Measurements from ENCODE around the gene MAJIN. TPM values are rescaled to one million over a fixed set of nuclear protein-coding genes. Genes with fewer than 3 reads are reported as not detected.

Gene MAJIN
- polyA plus RNA-seq, 2 donors = not detected

DNA sequence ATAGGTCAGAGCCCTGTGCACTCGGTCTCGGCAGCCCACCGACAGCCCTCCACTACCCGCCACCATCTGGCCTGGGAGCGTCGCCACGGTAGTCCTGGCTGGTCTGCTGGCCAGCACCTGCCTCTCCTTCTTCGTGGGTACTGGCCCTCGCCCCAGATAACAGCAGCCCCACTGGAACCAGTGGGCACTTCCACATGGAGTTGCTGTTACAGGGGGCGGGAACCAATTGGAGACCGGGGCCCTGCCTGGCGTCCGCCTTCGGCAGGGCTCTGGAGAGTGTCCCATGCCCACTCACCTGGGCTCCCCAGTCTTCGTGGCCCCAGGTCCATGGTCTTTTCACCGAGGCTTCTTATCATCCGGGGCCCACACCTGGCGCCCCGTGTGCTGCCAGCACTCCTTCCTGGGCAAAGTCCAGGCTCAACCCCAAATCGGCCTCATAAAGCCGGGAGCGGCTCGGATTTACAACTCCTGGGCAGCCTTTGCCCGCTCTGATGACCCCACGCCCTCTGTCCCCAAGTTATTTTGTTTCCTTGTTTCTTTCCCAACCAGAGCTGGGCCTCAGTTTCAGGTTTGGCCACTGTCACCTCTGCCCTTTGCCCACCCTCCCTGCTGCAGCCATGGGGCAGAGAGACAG, 80.6 kb downstream of the MAJIN start:
- H3K9me3 ChIP-seq (ENCODE audit: control insufficient read depth in 2 of 2, insufficient read depth in 1 of 2, low read depth in 1 of 2, low read length in 1 of 2) = no peaks in the 10 kb centered on the region
- 65 to 88% methylated on average over 25 of the region's 25 CpGs for WGBS, 2 donors
- no peak overlapping the region for H3K27ac ChIP-seq (ENCODE audit: low read depth in 2 of 2, low read length in 1 of 2)
- H3K4me1 ChIP-seq (ENCODE audit: control insufficient read depth in 2 of 2, insufficient read depth in 2 of 2, low read length in 1 of 2) = peaks cover 0 to 4% of the 10 kb centered on the region in 2 donors
- no peaks in the 10 kb centered on the region for H3K27me3 ChIP-seq (ENCODE audit: control insufficient read depth in 1 of 2, insufficient read depth in 2 of 2, low read length in 2 of 2)
- H3K36me3 ChIP-seq (ENCODE audit: control insufficient read depth in 2 of 2, insufficient read depth in 2 of 2, low read length in 1 of 2) = peaks cover 0 to 18% of the 10 kb centered on the region in 2 donors
- no peak overlapping the region for H3K4me3 ChIP-seq (ENCODE audit: low read depth in 1 of 2, low read length in 2 of 2)

DNA sequence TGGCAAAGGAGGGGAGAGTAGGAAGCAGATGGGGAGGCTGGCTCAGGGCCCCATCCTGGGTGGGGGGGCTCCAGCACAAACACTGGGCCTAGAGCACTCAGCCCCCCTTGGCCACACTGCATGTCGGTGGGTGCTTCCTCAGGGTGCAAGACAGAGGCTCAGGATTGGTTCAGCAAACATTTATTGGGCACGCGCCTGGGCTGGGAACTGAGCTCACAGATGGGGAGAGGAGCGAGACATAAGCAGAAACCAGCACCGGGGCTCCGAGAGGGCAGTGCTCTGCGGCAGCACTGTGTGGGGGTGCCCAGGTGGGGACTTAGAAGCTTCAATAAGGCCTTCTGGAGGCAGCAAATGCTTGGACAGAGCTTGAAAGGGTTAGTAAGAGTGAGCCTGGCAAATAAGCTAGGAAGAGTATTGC, 81.4 kb downstream of the MAJIN start:
- Histone ChIP-seq H3K36me3 (ENCODE audit: control insufficient read depth in 2 of 2, insufficient read depth in 2 of 2, low read length in 1 of 2) (peaks cover 0 to 10% of the 10 kb centered on the region in 2 donors), H3K27ac (ENCODE audit: low read depth in 2 of 2, low read length in 1 of 2) (no peak overlapping the region), H3K4me3 (ENCODE audit: low read depth in 1 of 2, low read length in 2 of 2) (no peak overlapping the region), H3K27me3 (ENCODE audit: control insufficient read depth in 1 of 2, insufficient read depth in 2 of 2, low read length in 2 of 2) (no peaks in the 10 kb centered on the region), H3K4me1 (ENCODE audit: control insufficient read depth in 2 of 2, insufficient read depth in 2 of 2, low read length in 1 of 2) (peaks cover 0 to 4% of the 10 kb centered on the region in 2 donors), H3K9me3 (ENCODE audit: control insufficient read depth in 2 of 2, insufficient read depth in 1 of 2, low read depth in 1 of 2, low read length in 1 of 2) (no peaks in the 10 kb centered on the region)
- 86 to 87% methylated on average over 7 of the region's 7 CpGs for WGBS, 2 donors

DNA sequence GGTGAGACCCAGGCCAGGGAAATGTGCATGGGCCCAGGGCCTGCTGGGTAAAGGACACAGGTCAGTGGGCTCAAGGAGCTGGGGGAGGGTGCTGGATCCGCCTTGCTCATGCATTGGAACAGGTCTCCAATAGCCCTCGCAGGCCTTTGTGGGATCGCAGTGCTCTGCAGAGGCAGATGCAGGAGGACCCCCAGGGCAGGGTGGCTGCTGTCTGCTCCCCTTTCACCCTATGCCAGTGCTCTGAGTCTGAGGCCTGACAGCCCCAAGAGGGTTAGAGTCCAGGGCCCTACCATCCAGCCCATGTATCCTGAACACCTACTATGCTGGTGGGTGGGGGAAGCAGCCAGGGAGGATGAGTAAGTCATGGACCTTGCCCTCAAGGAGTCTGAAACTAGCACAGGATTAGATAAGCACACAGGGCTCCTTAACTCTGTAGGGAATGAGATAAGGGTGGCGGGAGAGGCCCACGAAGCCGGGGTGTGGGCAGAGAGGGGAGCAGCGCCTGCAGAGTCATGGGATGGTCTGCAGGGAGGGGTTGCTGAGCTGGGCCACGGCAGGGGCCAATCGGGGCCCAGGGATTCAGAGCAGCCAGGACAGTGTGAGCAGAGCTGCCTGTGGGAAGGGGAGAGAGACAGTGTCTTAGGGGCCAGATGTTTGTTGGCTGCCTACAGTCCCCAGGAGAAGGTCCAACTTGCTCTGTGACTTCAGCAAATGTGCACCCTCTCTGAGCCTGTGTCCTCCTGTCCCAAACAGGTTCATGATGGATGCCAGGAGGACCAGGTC, 83.0 kb downstream of the MAJIN start:
- H3K27ac ChIP-seq (ENCODE audit: low read depth in 2 of 2, low read length in 1 of 2) = no peak overlapping the region
- whole genome bisulfite sequencing, 2 donors = 60 to 65% methylated on average over 9 of the region's 9 CpGs
- peaks cover 0 to 2% of the 10 kb centered on the region in 2 donors for H3K4me1 ChIP-seq (ENCODE audit: control insufficient read depth in 2 of 2, insufficient read depth in 2 of 2, low read length in 1 of 2)

DNA sequence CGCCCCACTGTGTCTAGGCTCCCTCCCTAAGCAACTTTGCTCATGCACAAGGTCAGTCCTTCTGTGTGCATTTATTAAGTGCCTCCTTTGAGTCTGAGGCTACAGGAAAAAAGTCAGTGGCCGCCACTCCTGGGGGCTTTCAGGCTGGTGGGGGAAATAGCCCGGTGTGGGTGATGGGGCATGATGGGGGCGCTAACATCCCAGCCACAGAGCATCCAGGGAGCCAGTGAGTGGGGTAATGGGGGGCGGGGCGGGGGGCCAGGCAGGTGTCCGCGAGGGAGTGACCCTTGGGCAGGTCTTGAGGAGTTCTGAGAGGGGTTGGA, 83.5 kb downstream of the MAJIN start:
- no peak overlapping the region for H3K4me3 ChIP-seq (ENCODE audit: low read depth in 1 of 2, low read length in 2 of 2)
- no peaks in the 10 kb centered on the region for H3K27me3 ChIP-seq (ENCODE audit: control insufficient read depth in 1 of 2, insufficient read depth in 2 of 2, low read length in 2 of 2)
- 62 to 72% methylated on average over 8 of the region's 8 CpGs for WGBS, 2 donors
- H3K4me1 ChIP-seq (ENCODE audit: control insufficient read depth in 2 of 2, insufficient read depth in 2 of 2, low read length in 1 of 2) = peaks cover 0 to 2% of the 10 kb centered on the region in 2 donors
- H3K9me3 ChIP-seq (ENCODE audit: control insufficient read depth in 2 of 2, insufficient read depth in 1 of 2, low read depth in 1 of 2, low read length in 1 of 2) = no peaks in the 10 kb centered on the region
- H3K36me3 ChIP-seq (ENCODE audit: control insufficient read depth in 2 of 2, insufficient read depth in 2 of 2, low read length in 1 of 2) = no peaks in the 10 kb centered on the region
- H3K27ac ChIP-seq (ENCODE audit: low read depth in 2 of 2, low read length in 1 of 2) = peak overlapping the region in 1 of 2 donors; percentile 69

More for the DNA sequence above, 83.0 kb downstream of the MAJIN start:
- Histone ChIP-seq H3K36me3 (ENCODE audit: control insufficient read depth in 2 of 2, insufficient read depth in 2 of 2, low read length in 1 of 2) (no peaks in the 10 kb centered on the region), H3K27me3 (ENCODE audit: control insufficient read depth in 1 of 2, insufficient read depth in 2 of 2, low read length in 2 of 2) (no peaks in the 10 kb centered on the region), H3K9me3 (ENCODE audit: control insufficient read depth in 2 of 2, insufficient read depth in 1 of 2, low read depth in 1 of 2, low read length in 1 of 2) (no peaks in the 10 kb centered on the region), H3K4me3 (ENCODE audit: low read depth in 1 of 2, low read length in 2 of 2) (no peak overlapping the region)

Other genes starting within 250 kb of the MAJIN start
- gene NRXN2, start 248.9 kb downstream of the MAJIN start, polyA plus RNA-seq = under 1 TPM; 0.24 to 0.44 TPM
- gene RASGRP2, start 228.0 kb downstream of the MAJIN start, polyA plus RNA-seq = 10 to 100 TPM in 1 of 2 donors, 1 to 10 TPM in 1; 7.9 to 13.0 TPM
- gene PYGM, start 212.1 kb downstream of the MAJIN start, polyA plus RNA-seq = 1 to 10 TPM; 1.2 to 1.7 TPM
- 10 to 100 TPM; 79.0 to 88.0 TPM for gene SF1, start 193.6 kb downstream of the MAJIN start, polyA plus RNA-seq
- 1 to 10 TPM; 4.7 to 7.5 TPM for gene MAP4K2, start 168.9 kb downstream of the MAJIN start, polyA plus RNA-seq
- gene MEN1, start 161.6 kb downstream of the MAJIN start, polyA plus RNA-seq = 10 to 100 TPM; 15.4 to 19.0 TPM
- 10 to 100 TPM; 17.5 to 30.7 TPM for gene CDC42BPG, start 127.5 kb downstream of the MAJIN start, polyA plus RNA-seq
- 10 to 100 TPM; 16.1 to 28.7 TPM for gene EHD1, start 93.5 kb downstream of the MAJIN start, polyA plus RNA-seq
- 10 to 100 TPM; 10.4 to 11.4 TPM for gene ATG2A, start 54.9 kb downstream of the MAJIN start, polyA plus RNA-seq
- 10 to 100 TPM in 1 of 2 donors, 1 to 10 TPM in 1; 6.6 to 11.0 TPM for gene PPP2R5B, start 47.4 kb downstream of the MAJIN start, polyA plus RNA-seq
- gene GPHA2, start 36.2 kb downstream of the MAJIN start, polyA plus RNA-seq = not detected
- under 1 TPM; 0.22 to 0.35 TPM for gene BATF2, start 24.9 kb upstream of the MAJIN start, polyA plus RNA-seq
- 10 to 100 TPM; 44.5 to 68.6 TPM for gene ARL2, start 42.1 kb upstream of the MAJIN start, polyA plus RNA-seq
- 10 to 100 TPM; 14.7 to 15.6 TPM for gene SNX15, start 55.3 kb upstream of the MAJIN start, polyA plus RNA-seq
- gene SAC3D1, start 69.1 kb upstream of the MAJIN start, polyA plus RNA-seq = 10 to 100 TPM in 1 of 2 donors, 1 to 10 TPM in 1; 6.2 to 12.1 TPM
- 1 to 10 TPM; 3.0 to 6.0 TPM for gene NAALADL1, start 86.4 kb upstream of the MAJIN start, polyA plus RNA-seq
- 1 to 10 TPM; 4.3 to 8.8 TPM for gene CDCA5, start 111.9 kb upstream of the MAJIN start, polyA plus RNA-seq
- 10 to 100 TPM; 30.6 to 30.9 TPM for gene ZFPL1, start 112.1 kb upstream of the MAJIN start, polyA plus RNA-seq
- gene VPS51, start 124.1 kb upstream of the MAJIN start, polyA plus RNA-seq = 10 to 100 TPM; 62.3 to 70.4 TPM
- 10 to 100 TPM; 48.3 to 68.3 TPM for gene TM7SF2, start 139.8 kb upstream of the MAJIN start, polyA plus RNA-seq
- 10 to 100 TPM; 12.4 to 13.3 TPM for gene ZNHIT2, start 145.6 kb upstream of the MAJIN start, polyA plus RNA-seq
- 100 to 1,000 TPM; 789 to 817 TPM for gene FAU, start 150.0 kb upstream of the MAJIN start, polyA plus RNA-seq
- 10 to 100 TPM; 18.9 to 44.3 TPM for gene MRPL49, start 150.2 kb upstream of the MAJIN start, polyA plus RNA-seq
- gene SYVN1, start 162.4 kb upstream of the MAJIN start, polyA plus RNA-seq = 10 to 100 TPM; 16.4 to 17.8 TPM
- gene SPDYC, start 198.1 kb upstream of the MAJIN start, polyA plus RNA-seq = not detected
- gene CAPN1, start 209.8 kb upstream of the MAJIN start, polyA plus RNA-seq = 100 to 1,000 TPM; 323 to 450 TPM